SH-SY5Y (cell line): ENCODE data around the gene VANGL1.

Experiments used
- GATA2 ChIP-seq: IDR thresholded peaks from 2 replicates; pipeline ENCODE4 v1.6.1; 2011; ENCODE audit warnings: mild to moderate bottlenecking, low read depth, low read length
- GATA3 ChIP-seq: IDR thresholded peaks from 2 replicates; pipeline ENCODE4 v1.6.1; 2011; ENCODE audit warnings: low read depth, mild to moderate bottlenecking, low read length, moderate library complexity

GRCh38 chr1:115647047-115647446, 5.3 kb downstream of the VANGL1 start:
- no peak for TF ChIP-seq GATA2
- no peak for TF ChIP-seq GATA3
